Measurements from ENCODE around the gene TCN2. TPM values are rescaled to one million over a fixed set of nuclear protein-coding genes. Genes with fewer than 3 reads are reported as not detected.
"Not testable (repeated sequence)": the region's sequence is repeated elsewhere in the genome, so short reads cannot be mapped to it uniquely, and the experiment has no call there.

The TCN2 gene
- polyA plus RNA-seq, 6 donors from 2014 or later: 0.80 TPM; not detected in 5

DNA sequence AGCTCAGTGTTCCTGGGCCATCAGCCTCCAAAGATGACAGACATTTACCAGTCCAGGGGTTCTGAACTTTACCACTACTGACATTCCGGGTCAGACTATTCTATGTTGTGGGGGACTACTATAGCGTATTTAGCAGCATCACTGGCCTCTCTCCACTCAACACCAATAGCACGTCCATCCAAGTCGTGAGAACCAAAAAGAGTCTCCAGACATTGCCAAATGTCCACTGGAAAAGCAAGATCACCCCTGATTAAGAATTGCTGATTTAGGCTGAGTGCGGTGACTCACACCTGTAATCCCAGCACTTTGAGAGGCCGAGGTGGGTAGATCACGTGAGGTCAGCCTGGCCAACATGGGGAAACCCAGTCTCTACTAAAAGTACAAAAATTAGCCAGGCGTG lies 20.6 kb upstream of the TCN2 start:
- Mint-ChIP-seq H3K36me3 (peaks cover 7 to 14% of the 10 kb centered on the region in 2 donors), H3K4me3 (peak overlapping the region in 2 of 8 donors; percentile 24 to 34)
- ATAC-seq (ENCODE audit: low read depth in 2 of 2): no peak

DNA sequence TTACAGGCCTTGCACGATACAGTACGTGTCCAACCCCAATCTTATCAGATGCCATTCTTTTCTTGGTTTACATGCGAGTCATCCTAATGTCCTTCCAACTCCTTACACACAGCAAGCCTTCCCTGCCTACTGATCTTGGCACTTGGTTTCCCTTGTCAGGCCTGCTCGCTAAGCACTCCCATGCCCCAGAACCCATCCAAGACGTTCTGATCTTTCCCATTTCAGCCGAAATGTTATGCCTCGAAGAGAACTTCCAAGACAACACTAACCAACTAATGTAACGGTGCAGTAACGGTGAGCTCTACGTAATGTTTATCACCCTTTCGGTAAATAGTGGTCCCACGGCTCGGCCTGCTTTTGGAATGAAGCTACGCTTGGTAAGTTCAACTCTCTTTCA lies 15.8 kb upstream of the TCN2 start:
- H3K27ac Mint-ChIP-seq: no peak overlapping the region
- DNase-seq: no peak

More for the DNA sequence above, 20.6 kb upstream of the TCN2 start:
- Mint-ChIP-seq H3K9me3 (no peaks in the 10 kb centered on the region), H3K27me3 (no peaks in the 10 kb centered on the region), H3K27ac (no peak overlapping the region), H3K4me1 (peaks cover 0 to 10% (median 0%) of the 10 kb centered on the region in 3 donors)
- DNase-seq: no peak

GRCh38 chr22:30591588-30592359 lies 15.2 kb upstream of the TCN2 start, which contains the start of gene PES1:
TSS of gene PES1 (minus strand) at chr22:30591910. CDS start at chr22:30591833, 77 bp downstream.
- Mint-ChIP-seq H3K27me3 (peaks cover 0 to 9% (median 5%) of the 10 kb centered on the region in 3 donors), H3K36me3 (peaks cover 0 to 9% of the 10 kb centered on the region in 2 donors), H3K27ac (no peak within 1 kb of the TSS), H3K4me1 (peaks cover 0 to 10% (median 0%) of the 10 kb centered on the region in 3 donors), H3K4me3 (no peak within 1 kb of the TSS), H3K9me3 (no peaks in the 10 kb centered on the region)
- DNase-seq (peak; percentile 97), ATAC-seq (ENCODE audit: low read depth in 2 of 2) (peak; percentile 97 to 98)

More for the DNA sequence above, 15.8 kb upstream of the TCN2 start:
- no peak overlapping the region for H3K4me3 Mint-ChIP-seq
- H3K9me3 Mint-ChIP-seq: no peaks in the 10 kb centered on the region
- no peak for ATAC-seq (ENCODE audit: low read depth in 2 of 2)
- H3K27me3 Mint-ChIP-seq: peaks cover 0 to 9% (median 5%) of the 10 kb centered on the region in 3 donors
- H3K36me3 Mint-ChIP-seq: peaks cover 0 to 14% of the 10 kb centered on the region in 2 donors
- H3K4me1 Mint-ChIP-seq: peaks cover 0 to 10% (median 0%) of the 10 kb centered on the region in 3 donors

DNA sequence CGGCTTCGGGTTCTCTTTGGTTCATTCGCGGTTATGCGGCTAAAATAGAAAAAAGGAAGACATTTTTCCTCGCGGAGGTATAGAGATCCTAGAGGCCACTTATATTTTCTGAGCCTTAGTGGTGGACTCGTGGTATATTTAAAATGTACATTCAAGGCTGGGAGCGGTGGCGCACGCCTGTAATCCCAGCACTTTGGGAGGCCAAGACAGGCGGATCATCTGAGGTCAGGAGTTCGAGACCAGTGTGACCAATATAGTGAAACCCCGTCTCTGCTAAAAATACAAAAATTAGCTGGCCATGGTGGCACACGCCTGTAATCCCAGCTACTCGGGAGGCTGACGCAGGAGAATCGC lies 14.6 kb upstream of the TCN2 start:
- ATAC-seq (ENCODE audit: low read depth in 2 of 2); H3K27ac Mint-ChIP-seq; H3K4me3 Mint-ChIP-seq; H3K36me3 Mint-ChIP-seq; DNase-seq; H3K27me3 Mint-ChIP-seq; H3K9me3 Mint-ChIP-seq: not testable (repeated sequence)
- H3K4me1 Mint-ChIP-seq: peaks cover 0 to 10% (median 0%) of the 10 kb centered on the region in 3 donors

GRCh38 chr22:30596199-30596598 lies 10.8 kb upstream of the TCN2 start:
- Mint-ChIP-seq H3K4me1 (no peaks in the 10 kb centered on the region), H3K36me3 (no peaks in the 10 kb centered on the region), H3K27ac (no peak overlapping the region), H3K27me3 (peaks cover 0 to 9% (median 5%) of the 10 kb centered on the region in 3 donors), H3K9me3 (no peaks in the 10 kb centered on the region), H3K4me3 (no peak overlapping the region)
- DNase-seq: no peak
- ATAC-seq (ENCODE audit: low read depth in 2 of 2): no peak

GRCh38 chr22:30596886-30597285 lies 10.1 kb upstream of the TCN2 start:
- Mint-ChIP-seq H3K27ac (no peak overlapping the region), H3K9me3 (no peaks in the 10 kb centered on the region), H3K4me1 (no peaks in the 10 kb centered on the region), H3K27me3 (peaks cover 0 to 9% (median 5%) of the 10 kb centered on the region in 3 donors), H3K4me3 (no peak overlapping the region), H3K36me3 (no peaks in the 10 kb centered on the region)
- ATAC-seq (ENCODE audit: low read depth in 2 of 2) (no peak), DNase-seq (no peak)

DNA sequence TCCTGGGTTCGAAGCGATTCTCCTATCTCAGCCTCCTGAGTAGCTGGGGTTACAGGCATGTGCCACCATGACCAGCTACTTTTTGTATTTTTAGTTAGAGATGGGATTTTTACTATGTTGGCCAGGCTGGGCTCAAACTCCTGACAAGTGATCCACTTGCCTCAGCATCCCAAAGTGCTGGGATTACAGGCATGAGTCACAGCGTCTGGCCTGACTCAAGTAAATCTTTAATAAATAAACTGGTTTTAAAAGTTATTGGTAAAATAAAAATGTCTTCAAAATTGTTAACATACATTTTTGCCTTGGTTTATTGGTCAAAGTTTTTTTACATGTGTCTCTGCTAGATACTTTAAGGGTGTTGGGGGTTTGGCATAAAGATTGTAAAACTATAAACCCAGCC lies 8.0 kb upstream of the TCN2 start:
- Mint-ChIP-seq H3K27me3 (peaks cover 0 to 5% (median 0%) of the 10 kb centered on the region in 3 donors), H3K4me3 (no peak overlapping the region), H3K9me3 (no peaks in the 10 kb centered on the region), H3K36me3 (no peaks in the 10 kb centered on the region), H3K4me1 (no peaks in the 10 kb centered on the region), H3K27ac (no peak overlapping the region)
- no peak for ATAC-seq (ENCODE audit: low read depth in 2 of 2)
- no peak for DNase-seq

DNA sequence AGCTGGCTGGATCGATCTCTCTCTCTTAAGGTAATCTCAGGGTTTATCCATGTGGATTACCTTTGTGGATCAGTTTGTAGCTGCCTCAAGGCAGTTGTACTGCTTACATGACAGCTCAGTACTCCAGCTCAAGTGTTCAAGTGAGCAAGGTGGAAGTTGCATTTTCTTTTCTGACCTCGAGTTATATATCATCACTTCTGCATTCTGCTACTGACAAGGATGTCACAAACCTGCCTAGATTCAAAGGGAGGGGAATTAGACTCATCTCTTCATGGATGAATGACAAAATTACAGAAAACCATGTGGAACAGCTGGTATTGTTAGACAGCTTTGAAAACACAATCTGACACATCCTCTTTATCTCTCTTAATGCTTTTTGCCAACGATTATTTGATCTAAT lies 6.1 kb upstream of the TCN2 start:
- H3K9me3 Mint-ChIP-seq: no peaks in the 10 kb centered on the region
- peak; percentile 50 to 58 for ATAC-seq (ENCODE audit: low read depth in 2 of 2)
- no peak overlapping the region for H3K4me3 Mint-ChIP-seq
- H3K36me3 Mint-ChIP-seq: no peaks in the 10 kb centered on the region
- peaks cover 0 to 3% (median 0%) of the 10 kb centered on the region in 3 donors for H3K27me3 Mint-ChIP-seq
- peak overlapping the region in 1 of 6 donors; percentile 66 for H3K27ac Mint-ChIP-seq
- no peak for DNase-seq
- peaks cover 5 to 7% (median 7%) of the 10 kb centered on the region in 3 donors for H3K4me1 Mint-ChIP-seq

GRCh38 chr22:30601464-30601863 lies 5.5 kb upstream of the TCN2 start:
- Mint-ChIP-seq H3K4me3 (no peak overlapping the region), H3K27me3 (no peaks in the 10 kb centered on the region), H3K36me3 (no peaks in the 10 kb centered on the region), H3K4me1 (peaks cover 7 to 11% (median 8%) of the 10 kb centered on the region in 3 donors), H3K27ac (peak overlapping the region in 1 of 6 donors; percentile 6), H3K9me3 (no peaks in the 10 kb centered on the region)
- no peak for DNase-seq
- no peak for ATAC-seq (ENCODE audit: low read depth in 2 of 2)

GRCh38 chr22:30602049-30602448 lies 4.9 kb upstream of the TCN2 start:
- peak overlapping the region in 1 of 8 donors; percentile 1 for H3K4me3 Mint-ChIP-seq
- peaks cover 11 to 17% (median 12%) of the 10 kb centered on the region in 3 donors for H3K4me1 Mint-ChIP-seq
- H3K27me3 Mint-ChIP-seq: peaks cover 0 to 2% (median 0%) of the 10 kb centered on the region in 3 donors
- no peaks in the 10 kb centered on the region for H3K36me3 Mint-ChIP-seq
- ATAC-seq (ENCODE audit: low read depth in 2 of 2) (peak; percentile 38 to 54), DNase-seq (no peak)
- no peak overlapping the region for H3K27ac Mint-ChIP-seq
- no peaks in the 10 kb centered on the region for H3K9me3 Mint-ChIP-seq

GRCh38 chr22:30603801-30604200 lies 3.2 kb upstream of the TCN2 start:
- no peaks in the 10 kb centered on the region for H3K36me3 Mint-ChIP-seq
- DNase-seq (no peak), ATAC-seq (ENCODE audit: low read depth in 2 of 2) (no peak)
- H3K4me3 Mint-ChIP-seq: no peak overlapping the region
- no peak overlapping the region for H3K27ac Mint-ChIP-seq
- H3K9me3 Mint-ChIP-seq: no peaks in the 10 kb centered on the region
- H3K27me3 Mint-ChIP-seq: peaks cover 0 to 4% (median 0%) of the 10 kb centered on the region in 3 donors
- peaks cover 17 to 26% (median 18%) of the 10 kb centered on the region in 3 donors for H3K4me1 Mint-ChIP-seq

GRCh38 chr22:30604723-30605122 lies 2.3 kb upstream of the TCN2 start:
- Mint-ChIP-seq H3K27ac (no peak overlapping the region), H3K9me3 (no peaks in the 10 kb centered on the region), H3K4me3 (no peak overlapping the region), H3K4me1 (peaks cover 21 to 30% (median 26%) of the 10 kb centered on the region in 3 donors), H3K27me3 (peaks cover 0 to 4% (median 0%) of the 10 kb centered on the region in 3 donors), H3K36me3 (no peaks in the 10 kb centered on the region)
- ATAC-seq (ENCODE audit: low read depth in 2 of 2) (no peak), DNase-seq (no peak)

GRCh38 chr22:30605449-30606110 lies 1.4 kb upstream of the TCN2 start:
- Mint-ChIP-seq H3K27me3 (peaks cover 2 to 11% (median 3%) of the 10 kb centered on the region in 3 donors), H3K27ac (peak overlapping the region in 1 of 6 donors; percentile 84), H3K4me3 (peak overlapping the region in 6 of 8 donors; percentile 9 to 93 (median 60))

More at GRCh38 chr22:30605449-30606110, 1.4 kb upstream of the TCN2 start:
- no peaks in the 10 kb centered on the region for H3K9me3 Mint-ChIP-seq
- H3K36me3 Mint-ChIP-seq: no peaks in the 10 kb centered on the region
- peaks cover 21 to 30% (median 26%) of the 10 kb centered on the region in 3 donors for H3K4me1 Mint-ChIP-seq
- DNase-seq (peak; percentile 25), ATAC-seq (ENCODE audit: low read depth in 2 of 2) (peak; percentile 56 to 60)
